ENCODE data around the gene RBM19.

RBM19 gene

DNA sequence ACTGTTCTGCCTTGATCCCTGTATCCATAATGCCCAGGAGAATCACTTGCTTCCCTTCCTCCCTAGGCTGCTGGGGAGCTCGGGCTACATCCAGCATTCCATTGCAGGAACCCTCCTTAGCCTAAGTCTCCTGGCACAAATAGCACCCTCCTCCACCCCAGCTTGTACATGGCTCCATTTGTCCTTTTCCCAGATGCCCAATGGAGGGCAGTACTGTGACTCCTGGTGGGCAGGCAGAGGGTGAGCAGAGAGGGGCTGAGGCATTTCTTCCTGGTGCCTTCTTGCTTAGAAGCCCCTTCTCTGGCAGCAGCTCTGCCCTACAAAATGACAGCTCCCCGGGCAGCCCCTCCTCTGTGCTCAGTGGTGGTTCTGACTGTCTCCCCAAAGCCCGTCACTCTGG, 86.5 kb downstream of the RBM19 start:
- no peak for DNase-seq

DNA sequence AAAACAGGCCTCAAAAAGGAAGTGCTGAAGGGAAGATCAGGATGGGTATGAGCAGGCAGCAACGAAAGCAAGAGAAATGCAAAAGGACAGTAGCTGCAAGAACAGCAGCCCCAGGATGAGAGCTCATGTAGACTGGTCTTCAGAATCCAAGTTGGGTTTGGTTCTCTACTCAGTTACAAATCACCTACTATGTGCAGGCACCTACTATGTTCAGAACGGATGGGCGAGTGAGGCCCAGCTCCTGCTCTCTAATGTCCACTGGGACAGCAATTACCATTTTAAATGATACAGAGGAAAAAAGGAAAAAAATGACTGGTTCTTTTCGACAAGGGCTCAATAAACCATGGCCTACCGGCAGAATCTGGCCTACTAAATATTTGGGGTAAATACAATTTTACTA, 88.5 kb downstream of the RBM19 start:
- DNase-seq: no peak

DNA sequence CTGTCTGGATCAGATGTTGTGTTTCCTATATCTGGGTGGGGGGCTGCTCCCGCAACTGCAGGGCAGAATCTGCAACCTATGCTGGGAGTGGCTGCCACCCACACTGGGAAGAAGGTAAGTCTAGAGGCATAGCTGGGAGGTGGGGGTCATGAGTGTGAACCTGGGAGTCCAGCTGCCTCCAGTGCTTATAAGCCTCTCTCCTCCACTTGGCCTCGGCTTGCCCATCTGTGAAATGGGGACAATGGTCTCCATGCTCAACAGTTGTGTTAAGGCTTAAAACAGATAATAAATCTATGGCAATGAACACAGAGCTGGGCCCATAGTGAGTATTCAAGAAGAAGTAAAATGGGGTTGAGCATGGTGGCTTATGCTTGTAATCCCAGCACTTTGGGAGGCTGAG, 90.0 kb downstream of the RBM19 start:
- DNase-seq: no peak

DNA sequence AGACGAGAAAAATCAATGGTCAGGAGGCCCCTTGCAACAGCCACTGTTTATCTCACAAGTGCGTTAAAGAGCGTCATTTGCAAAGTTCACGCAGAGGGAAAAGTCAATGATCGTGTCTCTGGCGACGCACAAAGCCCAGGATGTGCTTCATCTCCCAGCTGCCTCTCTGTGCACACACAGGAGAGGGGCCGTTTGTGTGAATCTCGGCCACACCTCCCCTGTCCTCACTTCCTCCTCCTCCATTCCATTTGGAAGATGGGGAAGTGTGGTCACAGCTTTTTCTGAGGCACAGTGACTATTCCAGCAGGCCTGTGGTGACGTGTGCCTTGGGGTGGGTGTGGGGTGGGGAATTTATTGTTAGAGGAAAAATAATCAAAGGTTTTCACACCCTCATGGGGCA, 90.4 kb downstream of the RBM19 start:
- no peak for DNase-seq

DNA sequence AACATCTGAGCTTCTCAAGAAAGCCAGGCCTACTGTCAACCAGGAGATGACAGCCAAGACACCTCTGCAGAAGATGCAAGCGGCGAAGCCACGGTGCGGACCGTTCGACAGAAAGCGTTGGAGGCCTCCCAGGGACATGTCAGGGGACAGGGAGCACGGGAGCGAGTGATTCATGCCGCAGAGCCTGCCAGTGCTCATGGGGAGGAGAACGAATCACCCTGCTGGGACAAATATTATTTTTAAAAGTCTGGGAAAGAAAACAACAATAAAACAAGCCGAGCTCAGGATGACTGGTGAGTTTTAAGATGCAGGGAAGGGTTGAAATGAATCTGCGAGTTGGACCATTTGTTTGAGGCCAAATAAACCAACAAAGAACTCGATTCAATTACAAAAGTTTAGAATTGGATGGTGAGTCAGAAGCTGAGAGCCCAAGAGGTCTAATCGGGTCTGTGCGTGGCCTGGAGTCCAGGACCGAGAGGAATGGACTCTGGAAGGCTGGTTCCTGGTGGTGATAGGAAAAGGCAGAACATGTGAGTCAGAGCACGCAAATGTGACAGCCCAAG, 91.0 kb downstream of the RBM19 start:
- DNase-seq: no peak

DNA sequence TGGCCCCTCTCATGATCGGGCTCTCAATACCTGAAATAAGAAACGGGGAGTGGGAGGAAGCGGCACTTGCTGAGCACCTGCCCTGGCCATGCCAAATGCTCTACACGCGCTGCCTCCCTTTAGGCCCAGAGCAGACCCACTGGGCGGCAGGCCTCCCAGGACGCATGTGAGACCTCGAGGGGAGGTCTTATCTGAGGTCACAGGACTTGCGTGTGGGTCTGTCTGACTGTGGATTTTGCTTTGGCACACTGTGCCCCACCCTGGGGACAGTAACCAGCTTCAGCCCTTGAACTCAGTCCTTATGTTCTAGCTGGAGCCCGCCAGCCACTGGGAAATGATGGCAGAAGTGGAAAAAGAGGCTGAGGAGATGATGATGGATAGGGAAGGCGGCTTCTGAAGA, 91.8 kb downstream of the RBM19 start:
- no peak for DNase-seq

DNA sequence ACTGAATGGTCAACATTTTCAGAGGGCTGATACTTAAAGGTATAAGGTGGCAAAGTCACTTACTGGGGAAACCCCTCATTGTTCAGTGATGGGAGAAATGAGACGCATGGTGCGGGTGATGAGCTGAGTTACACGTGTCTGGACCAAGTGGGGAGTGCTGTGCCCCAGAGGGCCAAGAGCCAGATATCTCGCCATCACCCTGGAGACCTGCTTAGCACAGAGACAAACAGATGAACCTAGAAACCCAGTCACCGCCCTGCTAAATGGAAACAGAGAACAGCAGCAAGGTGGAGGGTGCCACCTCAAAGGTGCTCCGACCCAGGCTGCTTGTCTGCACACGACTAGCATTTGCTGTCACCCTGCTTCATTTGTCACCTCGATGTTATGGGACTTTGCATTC, 92.4 kb downstream of the RBM19 start:
- DNase-seq: no peak

DNA sequence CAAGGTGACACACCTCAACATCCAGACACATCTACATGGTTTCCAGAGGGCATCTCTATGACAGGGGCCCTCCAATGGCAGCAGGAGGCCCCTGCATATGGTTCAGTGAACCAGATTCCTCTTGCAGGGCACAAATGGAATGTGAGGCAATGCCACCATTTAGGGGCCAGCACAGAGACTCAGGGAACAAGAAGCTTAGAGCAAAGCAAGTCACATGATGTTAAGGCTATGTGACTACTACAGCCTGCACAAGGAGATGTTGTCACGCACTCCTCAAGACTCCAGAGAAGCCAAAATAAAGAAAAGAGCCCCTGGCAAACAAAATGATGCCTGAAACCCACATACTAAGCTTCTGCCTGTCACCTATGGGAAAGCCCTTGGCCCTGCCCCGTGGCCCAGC, 95.2 kb downstream of the RBM19 start:
- no peak for DNase-seq

DNA sequence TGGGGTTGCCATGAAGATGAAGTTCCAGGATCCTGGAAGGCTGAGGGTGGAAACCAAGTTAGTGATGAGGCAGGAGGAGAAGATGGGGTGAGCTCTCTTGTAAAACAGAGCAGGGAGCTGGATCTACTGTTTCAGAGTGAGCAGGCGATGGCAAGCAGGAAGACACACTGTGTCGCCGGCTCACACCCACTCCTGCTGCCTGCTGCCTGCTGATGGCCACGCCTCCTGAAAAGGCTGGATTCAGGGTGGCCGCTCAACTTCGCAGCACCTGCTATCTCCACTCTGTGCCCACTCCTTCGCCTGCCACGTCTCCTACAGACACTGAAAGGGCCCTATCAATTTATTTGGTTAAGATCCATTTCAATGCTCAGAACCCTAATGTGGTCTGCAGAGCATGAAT, 96.1 kb downstream of the RBM19 start:
- DNase-seq: no peak

DNA sequence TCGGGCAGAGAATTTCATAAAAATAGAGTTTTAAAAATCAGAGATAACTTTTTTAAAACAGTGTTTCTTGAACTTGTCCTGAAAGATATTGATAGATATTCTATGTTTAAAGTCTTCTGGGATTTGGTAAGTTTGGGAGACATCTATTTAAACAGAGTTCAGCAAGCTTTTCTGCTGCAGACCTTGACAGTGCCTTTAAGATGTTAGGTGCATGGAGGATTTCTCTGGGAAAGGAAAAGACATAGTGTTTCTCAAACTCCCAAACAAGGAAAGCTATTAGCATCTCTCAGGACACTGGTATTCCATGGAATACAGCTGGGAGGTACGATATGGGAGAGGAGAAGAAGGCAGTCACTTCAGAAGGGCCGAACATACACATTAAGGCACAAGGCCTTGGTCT, 97.8 kb downstream of the RBM19 start:
- DNase-seq: no peak

DNA sequence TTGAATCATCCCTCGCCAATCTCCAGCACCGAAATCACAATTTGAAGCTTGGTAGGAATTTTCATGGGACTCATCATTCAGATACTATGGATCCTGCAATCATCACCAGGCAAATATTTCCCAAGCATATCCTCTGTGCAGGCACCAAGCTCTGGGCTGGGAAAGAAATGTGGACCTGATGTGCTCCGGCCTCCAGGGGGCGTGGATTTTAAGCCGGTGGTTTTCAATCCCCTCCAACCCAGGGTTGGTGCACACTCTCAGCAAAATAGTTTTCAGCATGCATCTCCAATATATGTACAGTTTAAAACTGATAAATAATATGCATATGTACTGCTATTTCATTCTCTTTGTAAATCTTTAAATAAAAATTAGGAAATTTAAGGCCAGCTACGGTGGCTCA, 98.9 kb downstream of the RBM19 start:
- no peak for DNase-seq

DNA sequence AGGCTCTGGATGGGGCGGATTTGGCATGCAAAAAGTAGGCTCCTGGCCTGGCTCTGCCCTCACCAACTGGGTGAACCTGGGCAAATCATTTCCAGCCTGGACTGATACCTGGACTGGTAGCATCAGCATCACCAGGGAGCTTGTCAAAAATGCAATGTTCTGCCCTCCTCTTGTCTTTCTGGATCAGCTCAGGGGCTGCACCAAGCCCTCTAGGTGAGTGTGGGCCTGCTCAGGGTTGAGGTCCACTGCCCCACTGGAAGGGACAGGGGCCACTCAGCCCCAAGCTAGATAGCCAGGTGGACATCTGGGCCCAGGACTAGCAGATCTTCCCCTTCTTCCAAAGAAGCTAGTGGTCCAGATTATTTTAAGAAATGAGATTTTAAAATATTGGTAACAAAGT, 99.6 kb downstream of the RBM19 start:
- DNase-seq: no peak

DNA sequence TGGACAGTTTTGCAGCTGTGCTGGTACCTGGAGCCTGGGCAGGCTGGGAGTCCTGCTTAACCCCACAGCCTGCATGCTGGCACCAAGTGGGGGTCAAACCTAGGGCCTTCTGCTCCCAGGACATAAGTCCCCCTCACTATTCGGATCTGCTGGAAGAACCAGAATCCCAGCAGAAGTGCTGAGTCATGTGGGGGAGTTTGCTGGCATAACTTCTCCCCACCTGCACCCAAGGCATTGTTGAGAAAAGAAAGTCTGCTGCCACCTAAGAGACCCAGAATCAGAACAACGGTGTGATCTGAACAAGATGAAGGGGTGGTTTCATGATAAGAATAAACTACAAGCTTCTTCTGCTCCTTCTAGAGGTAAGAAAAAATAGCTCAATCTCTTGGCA, 102.7 kb downstream of the RBM19 start:
- DNase-seq: no peak

DNA sequence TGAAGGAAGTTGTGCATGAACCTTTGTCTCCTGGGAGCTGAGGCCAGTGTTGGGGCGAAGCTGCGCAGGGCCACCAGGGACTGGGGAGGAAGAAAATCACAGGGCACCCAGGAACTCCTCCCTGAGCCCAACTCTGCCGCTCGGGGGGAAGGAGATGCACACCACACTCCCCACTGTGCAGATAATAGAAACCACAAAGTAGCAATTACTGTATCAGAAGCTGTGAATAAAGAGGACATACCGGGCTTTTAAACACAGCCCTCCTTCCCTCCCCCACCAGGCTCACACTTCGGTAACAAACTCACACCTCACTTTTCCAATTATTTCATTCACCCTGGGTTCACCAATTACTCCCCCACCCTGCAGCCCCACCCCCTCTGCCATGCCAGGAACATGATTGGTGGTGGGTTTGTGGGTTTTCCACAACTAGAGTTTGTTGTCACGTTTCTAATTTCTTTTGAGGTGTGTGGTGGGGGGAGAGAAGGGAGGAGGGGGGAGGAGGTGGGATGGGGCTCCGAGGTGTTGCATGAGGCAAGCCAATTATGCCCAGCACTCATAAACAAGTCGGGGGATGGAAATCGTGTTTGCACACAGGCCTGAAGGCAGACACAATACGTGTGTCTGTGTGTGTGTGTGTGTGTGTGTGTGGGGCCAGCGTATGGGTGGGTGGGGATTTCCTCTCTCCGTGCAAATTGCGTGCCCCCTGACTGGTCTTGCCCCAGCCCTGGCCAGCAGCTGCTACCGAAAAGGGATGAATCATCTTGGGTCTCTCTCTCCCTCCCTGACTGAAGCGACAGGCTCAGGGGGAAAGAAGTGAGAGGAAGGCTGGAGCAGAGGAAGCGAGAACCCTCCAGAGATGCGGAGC, 103.3 kb downstream of the RBM19 start:
- no peak for DNase-seq

DNA sequence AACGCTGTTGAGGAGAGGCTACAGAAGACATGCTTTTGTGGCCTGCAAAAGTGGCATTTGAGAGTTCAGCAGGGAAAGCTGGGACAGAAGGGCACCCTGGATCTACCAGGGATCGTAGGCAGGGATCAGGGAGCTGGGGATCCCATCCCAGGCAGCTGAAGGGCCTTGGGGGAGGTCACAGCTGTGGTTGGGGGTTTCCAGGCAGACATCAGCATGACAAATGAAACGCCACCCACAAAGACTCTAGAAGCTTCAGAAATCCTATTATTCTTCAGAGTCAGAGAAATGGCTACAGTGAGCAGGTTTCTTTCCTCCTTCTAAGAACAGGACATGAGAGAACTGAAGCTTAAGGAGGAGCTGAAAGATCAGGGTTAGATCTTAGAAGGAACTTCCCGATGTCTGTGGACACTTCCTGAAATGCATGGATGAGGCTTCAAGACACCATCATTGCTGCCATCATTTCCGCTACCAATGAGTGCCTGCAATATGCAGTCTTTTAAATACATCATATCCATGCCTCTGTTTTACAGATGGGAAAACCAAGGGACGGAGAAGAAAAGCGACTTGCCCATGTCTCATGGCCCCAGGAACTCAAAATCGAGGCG, 104.3 kb downstream of the RBM19 start:
- no peak for DNase-seq

DNA sequence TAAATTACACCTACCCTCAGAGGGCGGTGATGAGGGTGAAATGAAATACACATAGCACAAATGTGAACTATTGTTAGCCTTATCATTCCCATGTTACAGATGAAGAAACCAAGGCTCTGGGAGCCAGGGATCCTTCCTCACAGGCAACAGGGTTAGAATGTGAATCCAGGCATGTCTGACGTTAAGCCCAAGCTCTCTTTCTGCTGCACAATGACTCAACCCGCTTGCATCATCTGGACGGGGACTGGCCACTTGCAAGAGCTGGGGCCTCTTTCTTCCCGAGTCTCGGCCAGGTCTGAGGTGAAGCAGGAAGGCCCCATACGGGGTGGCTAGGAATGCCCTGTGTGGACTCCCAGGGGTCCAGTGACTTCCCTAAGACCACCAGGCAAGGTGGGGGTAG, 105.2 kb downstream of the RBM19 start:
- DNase-seq: no peak

DNA sequence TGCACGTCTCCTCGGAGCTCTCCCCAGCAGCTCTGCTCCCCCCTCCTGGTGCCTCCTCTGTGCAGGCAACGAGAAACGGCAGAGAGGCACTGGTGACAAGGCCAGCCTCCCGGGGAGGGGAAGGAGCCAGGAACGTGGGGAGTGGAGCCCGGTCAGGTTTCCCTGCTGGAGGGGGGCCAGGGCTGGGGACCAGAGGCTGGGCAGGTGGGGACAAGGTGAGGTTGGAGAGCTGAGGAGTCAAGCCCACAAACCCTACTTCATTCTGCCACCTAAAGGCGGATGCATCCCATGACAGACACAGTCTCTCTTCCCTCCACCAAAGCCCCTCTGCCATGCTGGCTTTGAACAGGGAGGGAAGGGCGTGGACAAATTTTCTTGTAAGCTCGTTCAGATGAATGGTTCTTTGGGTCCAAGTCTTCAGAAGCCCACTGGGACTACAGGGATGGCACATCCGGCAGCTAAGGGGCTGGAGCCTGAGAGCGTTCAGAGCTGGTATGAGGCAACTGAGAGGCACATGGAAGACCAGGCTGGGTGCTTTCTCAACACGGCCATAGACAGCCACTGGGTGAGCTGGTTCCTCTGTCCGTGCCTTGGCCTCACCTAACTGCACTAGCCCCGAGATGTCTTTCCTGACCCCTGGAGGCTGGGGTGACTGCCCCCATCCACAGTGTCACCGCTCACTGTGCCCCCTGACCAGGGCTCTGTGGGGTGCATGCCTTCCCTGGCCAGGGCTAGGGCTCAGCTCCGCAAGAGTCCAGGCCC, 105.9 kb downstream of the RBM19 start:
- DNase-seq: no peak

DNA sequence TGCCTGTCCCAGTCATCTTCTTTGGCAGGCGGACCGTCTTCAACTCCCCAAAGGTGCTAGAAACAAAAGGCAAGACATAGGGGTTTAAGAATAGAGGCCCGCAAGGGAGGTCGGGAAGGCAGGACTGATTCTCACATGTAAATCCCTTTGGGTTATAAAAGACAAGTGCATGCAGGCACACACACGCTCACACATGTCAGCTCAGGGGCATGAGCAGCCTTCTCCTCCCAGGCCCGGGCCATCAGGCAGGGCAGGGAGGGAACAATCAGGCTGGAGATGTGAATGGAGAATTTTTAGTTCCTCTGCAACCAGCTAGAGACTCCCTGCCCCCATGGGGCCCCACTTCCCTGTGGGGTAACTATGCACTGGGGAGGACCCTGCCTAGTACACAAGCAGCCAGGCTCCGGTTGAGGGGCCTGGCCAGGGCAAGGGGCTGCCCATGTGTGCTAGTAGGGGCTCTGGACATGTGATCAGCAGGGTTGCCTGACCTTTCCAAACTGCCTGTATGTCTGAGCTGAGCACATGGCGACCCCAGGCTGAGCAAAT, 107.2 kb downstream of the RBM19 start:
- no peak for DNase-seq

DNA sequence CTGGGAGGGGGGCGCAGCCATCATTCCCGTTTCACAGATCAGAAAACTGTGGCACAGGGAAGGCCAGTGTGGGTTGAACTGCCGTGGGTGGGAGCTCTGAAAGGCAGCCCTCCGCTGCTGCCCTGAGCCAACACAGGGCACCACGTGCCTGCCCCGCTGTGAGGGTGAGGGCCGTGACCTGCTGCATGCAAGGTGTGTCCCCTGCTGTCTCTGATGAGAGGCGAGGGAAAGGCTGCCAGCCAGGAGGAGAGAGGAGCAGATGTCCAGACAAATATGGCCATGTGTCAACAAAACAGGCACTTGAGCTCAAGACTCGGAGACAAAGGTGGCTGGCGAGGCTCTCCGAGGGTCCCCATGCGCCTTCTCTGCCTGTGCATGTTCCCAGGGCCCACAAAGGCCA, 108.8 kb downstream of the RBM19 start:
- DNase-seq: no peak

DNA sequence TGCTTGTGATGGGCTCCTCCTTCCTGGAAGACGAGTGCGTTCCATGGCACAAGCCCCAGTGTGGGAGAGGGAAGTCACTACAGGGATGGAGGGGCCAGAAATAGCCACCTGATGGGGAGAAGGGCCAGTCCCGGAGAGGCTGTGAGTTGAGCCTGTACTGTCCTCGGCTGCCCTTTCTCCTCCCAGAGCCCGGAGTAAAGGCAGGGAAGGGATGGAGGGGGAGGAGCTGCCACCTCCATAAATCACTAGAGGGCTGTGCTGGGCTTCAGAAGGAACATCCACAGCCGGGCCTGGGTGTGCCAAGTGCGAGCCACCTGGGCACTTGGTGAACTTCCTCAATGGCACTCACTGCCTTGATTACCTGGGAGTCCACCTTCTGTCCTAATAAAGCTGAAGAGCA, 110.1 kb downstream of the RBM19 start:
- DNase-seq: no peak

DNA sequence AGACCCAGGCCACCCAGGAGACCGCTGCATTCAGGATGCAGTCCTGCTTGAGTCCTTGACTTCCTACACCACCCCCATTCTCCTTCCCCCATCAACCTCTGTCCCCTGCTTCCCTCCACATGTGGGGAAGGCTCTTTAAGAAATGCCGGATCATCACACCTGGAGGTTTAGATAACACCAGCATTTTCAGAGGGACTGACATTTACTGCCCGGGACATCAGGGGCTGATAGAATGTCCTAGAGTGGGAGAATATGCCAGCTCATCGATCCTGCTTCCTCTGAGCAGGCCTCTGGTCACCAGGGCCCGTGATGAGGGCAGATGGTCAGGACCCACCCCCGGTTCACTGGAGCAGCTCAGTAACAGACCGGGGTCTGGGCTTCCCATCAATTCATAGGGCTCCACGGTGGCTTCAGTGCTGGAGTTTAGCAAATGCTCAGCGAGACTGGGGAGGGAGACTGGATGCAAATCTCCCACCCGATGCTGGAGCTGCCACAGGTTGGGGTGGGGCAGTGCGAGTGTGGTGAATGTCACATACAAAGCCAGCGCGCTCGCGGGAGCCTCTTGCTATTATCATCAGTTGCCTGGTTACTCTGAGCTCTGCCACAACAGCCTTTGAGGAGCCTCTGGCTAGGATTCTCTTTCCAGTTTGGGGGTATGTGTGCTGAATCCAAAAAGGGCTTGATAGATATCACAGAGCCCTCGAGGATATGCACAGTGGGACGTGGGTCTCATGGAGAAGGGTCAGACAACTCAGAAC, 111.6 kb downstream of the RBM19 start:
- no peak for DNase-seq

DNA sequence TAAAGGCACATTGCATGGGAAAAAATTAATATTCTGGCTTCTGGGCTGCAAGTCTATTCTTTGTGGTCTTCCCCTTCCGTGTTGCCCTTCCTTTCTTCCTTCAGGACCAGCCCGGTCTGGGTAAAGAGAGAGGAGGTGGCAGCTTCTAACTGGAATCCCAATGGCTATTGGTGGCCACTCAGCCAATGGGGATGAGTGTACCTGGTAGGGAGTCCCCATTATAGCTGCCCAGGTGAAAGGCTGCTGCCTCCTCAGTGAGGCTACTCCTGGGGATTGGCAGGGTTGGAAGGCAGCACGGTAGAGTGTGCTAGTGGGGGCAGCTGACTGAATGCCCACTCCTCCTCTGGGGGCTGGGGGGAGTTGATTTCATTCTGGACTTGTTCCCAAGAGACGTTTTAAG, 112.6 kb downstream of the RBM19 start:
- no peak for DNase-seq

All from stimulated activated CD4-positive, alpha-beta T cell treated with anti-CD3 and anti-CD28 coated beads, Interleukin-2, amount 100 ng/mL, for 24 hours (primary cell).